ENCODE data around the gene WDR36.

DNA sequence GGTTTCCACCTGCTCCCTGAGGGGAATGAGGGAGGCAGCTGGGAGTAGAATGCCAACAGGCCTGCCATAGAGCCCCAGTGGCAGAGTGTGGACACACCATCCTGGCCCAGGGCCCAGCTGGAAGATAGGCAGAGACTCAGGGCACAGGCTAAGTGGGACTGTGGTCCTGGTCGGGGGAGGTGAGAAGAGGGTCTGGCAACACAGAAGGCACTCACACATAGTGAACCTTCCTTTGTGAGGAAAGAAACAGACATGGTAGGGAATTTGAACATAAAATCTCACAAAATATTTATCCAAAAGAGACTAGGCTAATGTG lies 41.2 kb downstream of the WDR36 start:
- TF ChIP-seq, protein P1, sequence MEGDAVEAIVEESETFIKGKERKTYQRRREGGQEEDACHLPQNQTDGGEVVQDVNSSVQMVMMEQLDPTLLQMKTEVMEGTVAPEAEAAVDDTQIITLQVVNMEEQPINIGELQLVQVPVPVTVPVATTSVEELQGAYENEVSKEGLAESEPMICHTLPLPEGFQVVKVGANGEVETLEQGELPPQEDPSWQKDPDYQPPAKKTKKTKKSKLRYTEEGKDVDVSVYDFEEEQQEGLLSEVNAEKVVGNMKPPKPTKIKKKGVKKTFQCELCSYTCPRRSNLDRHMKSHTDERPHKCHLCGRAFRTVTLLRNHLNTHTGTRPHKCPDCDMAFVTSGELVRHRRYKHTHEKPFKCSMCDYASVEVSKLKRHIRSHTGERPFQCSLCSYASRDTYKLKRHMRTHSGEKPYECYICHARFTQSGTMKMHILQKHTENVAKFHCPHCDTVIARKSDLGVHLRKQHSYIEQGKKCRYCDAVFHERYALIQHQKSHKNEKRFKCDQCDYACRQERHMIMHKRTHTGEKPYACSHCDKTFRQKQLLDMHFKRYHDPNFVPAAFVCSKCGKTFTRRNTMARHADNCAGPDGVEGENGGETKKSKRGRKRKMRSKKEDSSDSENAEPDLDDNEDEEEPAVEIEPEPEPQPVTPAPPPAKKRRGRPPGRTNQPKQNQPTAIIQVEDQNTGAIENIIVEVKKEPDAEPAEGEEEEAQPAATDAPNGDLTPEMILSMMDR (IDR thresholded peaks at IDR 0.05) = no peak
- TF ChIP-seq POLR2AphosphoS5 (IDR thresholded peaks at IDR 0.05) = no peak
- no peak for TF ChIP-seq POLR2A (IDR thresholded peaks at IDR 0.05)

Data from gastroesophageal sphincter (tissue), 3 donors.